ENCODE measurements around the gene IQCH. TPM values are rescaled to one million over a fixed set of nuclear protein-coding genes. Genes with fewer than 3 reads are reported as not detected.
A peak's percentile ranks its signal among the peaks of the same experiment; 100 is the strongest.

IQCH gene
- total and polyA plus RNA-seq, 2 donors from 2014 or later: 3.2 to 7.7 TPM

DNA sequence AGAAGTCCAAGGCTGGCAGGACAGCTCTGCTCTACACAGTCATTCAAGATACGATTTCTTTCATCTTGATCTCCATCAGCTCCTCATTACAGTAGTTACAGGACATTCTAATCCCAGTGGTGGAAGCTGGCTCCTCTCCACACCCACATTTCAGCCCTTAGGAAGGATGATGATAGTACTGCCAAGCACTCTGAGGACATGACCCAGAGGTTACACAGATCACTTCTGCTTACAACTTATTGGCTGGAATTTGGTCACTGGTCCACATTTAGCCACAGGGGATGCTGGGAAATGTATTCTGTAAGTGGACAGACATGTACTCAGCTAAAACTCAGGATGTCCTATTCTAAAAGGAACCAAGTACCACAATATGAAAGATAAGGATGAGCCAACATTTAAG lies 77.1 kb downstream of the IQCH start:
- no peak overlapping the region for H3K4me3 ChIP-seq (ENCODE audit: low read length in 3 of 3)
- H3K36me3 ChIP-seq (ENCODE audit: control insufficient read depth in 2 of 3, insufficient read depth in 3 of 3, low read length in 3 of 3): no peaks in the 10 kb centered on the region
- intact Hi-C loops (cut with DNase I): no loop called here
- DNase-seq (peak in 1 of 5 donors; percentile 41), FAIRE-seq (no peak)
- no peaks in the 10 kb centered on the region for H3K27me3 ChIP-seq (ENCODE audit: control insufficient read depth, insufficient read depth, low read length)
- H3K27ac ChIP-seq (ENCODE audit: low read depth in 2 of 2, low read length in 2 of 2): no peak overlapping the region
- no peaks in the 10 kb centered on the region for H3K4me1 ChIP-seq (ENCODE audit: control insufficient read depth in 2 of 3, insufficient read depth in 2 of 3, low read depth in 1 of 3, low read length in 3 of 3)
- TF ChIP-seq, protein P1, sequence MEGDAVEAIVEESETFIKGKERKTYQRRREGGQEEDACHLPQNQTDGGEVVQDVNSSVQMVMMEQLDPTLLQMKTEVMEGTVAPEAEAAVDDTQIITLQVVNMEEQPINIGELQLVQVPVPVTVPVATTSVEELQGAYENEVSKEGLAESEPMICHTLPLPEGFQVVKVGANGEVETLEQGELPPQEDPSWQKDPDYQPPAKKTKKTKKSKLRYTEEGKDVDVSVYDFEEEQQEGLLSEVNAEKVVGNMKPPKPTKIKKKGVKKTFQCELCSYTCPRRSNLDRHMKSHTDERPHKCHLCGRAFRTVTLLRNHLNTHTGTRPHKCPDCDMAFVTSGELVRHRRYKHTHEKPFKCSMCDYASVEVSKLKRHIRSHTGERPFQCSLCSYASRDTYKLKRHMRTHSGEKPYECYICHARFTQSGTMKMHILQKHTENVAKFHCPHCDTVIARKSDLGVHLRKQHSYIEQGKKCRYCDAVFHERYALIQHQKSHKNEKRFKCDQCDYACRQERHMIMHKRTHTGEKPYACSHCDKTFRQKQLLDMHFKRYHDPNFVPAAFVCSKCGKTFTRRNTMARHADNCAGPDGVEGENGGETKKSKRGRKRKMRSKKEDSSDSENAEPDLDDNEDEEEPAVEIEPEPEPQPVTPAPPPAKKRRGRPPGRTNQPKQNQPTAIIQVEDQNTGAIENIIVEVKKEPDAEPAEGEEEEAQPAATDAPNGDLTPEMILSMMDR (IDR thresholded peaks at IDR 0.05; ENCODE audit: borderline replicate concordance, extremely low read depth, insufficient read depth): no peak
- no peaks in the 10 kb centered on the region for H3K9me3 ChIP-seq (ENCODE audit: control insufficient read depth in 2 of 3, insufficient read depth in 1 of 3, low read length in 3 of 3)
- no peak overlapping the region for H3K9ac ChIP-seq (ENCODE audit: low read length in 3 of 3)

DNA sequence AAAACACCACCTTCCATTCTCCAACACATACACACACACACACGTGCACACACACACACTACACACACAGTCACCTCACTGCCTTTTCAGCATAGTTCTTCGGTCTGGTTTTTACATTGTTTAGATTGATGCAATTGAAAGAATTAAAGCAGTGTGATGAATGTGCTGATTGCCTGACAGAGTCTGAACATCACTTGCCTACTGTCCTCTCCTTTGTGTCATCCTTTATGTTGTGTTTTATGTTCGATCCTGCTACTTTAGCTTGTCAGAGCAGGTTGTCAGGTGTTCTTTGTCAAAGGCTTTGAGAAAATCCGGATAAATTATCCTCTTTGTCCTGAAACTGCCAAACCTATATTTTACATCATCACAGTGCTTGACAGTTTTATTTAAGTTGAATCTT lies 80.4 kb downstream of the IQCH start:
- no peaks in the 10 kb centered on the region for H3K36me3 ChIP-seq (ENCODE audit: control insufficient read depth in 2 of 3, insufficient read depth in 3 of 3, low read length in 3 of 3)
- H3K27me3 ChIP-seq (ENCODE audit: control insufficient read depth, insufficient read depth, low read length): no peaks in the 10 kb centered on the region
- no peaks in the 10 kb centered on the region for H3K4me1 ChIP-seq (ENCODE audit: control insufficient read depth in 2 of 3, insufficient read depth in 2 of 3, low read depth in 1 of 3, low read length in 3 of 3)
- H3K9ac ChIP-seq (ENCODE audit: low read length in 3 of 3): no peak overlapping the region
- TF ChIP-seq, protein P1 (IDR thresholded peaks at IDR 0.05; ENCODE audit: borderline replicate concordance, extremely low read depth, insufficient read depth): no peak
- intact Hi-C loops (cut with DNase I): no loop called here
- DNase-seq (no peak), FAIRE-seq (no peak)
- H3K9me3 ChIP-seq (ENCODE audit: control insufficient read depth in 2 of 3, insufficient read depth in 1 of 3, low read length in 3 of 3): no peaks in the 10 kb centered on the region
- H3K4me3 ChIP-seq (ENCODE audit: low read length in 3 of 3): no peak overlapping the region
- H3K27ac ChIP-seq (ENCODE audit: low read depth in 2 of 2, low read length in 2 of 2): no peak overlapping the region

DNA sequence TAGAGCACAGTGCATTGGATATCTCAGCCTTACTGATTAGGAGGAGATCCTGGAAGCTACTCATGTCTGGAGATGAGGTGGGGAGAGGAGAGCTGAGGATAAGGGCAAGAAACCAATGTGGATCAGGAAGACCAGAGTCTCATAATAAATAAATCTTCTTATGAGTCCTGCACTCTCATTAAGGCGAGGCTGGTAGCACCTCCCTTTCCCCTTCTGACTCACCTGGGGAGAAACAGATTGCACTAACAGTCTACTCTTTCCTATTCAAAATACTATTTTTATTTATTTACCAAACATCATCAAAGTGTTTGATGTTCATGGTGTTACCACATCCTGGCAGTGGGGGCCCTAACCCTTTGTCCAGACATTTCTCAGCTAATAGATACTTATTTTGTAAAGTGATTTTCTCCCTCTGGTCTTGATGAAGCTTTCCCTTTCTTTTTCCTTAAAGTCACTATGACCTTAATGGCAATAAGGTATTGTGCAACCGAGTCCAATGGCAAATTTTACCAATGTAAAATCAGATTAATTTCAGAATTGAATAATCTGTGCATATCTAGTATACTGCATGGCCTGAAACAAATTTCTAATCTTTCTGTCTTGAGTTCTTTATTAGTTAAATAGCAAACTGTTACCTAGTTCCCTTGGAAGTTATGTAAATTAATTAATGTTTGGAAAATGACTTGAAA lies 81.1 kb downstream of the IQCH start:
- H3K36me3 ChIP-seq (ENCODE audit: control insufficient read depth in 2 of 3, insufficient read depth in 3 of 3, low read length in 3 of 3): no peaks in the 10 kb centered on the region
- FAIRE-seq (no peak), DNase-seq (no peak)
- intact Hi-C loops (cut with DNase I): no loop called here
- H3K9me3 ChIP-seq (ENCODE audit: control insufficient read depth in 2 of 3, insufficient read depth in 1 of 3, low read length in 3 of 3): no peaks in the 10 kb centered on the region
- H3K4me1 ChIP-seq (ENCODE audit: control insufficient read depth in 2 of 3, insufficient read depth in 2 of 3, low read depth in 1 of 3, low read length in 3 of 3): no peaks in the 10 kb centered on the region
- no peak overlapping the region for H3K27ac ChIP-seq (ENCODE audit: low read depth in 2 of 2, low read length in 2 of 2)
- TF ChIP-seq, protein P1 (IDR thresholded peaks at IDR 0.05; ENCODE audit: borderline replicate concordance, extremely low read depth, insufficient read depth): no peak
- H3K9ac ChIP-seq (ENCODE audit: low read length in 3 of 3): no peak overlapping the region
- no peaks in the 10 kb centered on the region for H3K27me3 ChIP-seq (ENCODE audit: control insufficient read depth, insufficient read depth, low read length)
- no peak overlapping the region for H3K4me3 ChIP-seq (ENCODE audit: low read length in 3 of 3)

DNA sequence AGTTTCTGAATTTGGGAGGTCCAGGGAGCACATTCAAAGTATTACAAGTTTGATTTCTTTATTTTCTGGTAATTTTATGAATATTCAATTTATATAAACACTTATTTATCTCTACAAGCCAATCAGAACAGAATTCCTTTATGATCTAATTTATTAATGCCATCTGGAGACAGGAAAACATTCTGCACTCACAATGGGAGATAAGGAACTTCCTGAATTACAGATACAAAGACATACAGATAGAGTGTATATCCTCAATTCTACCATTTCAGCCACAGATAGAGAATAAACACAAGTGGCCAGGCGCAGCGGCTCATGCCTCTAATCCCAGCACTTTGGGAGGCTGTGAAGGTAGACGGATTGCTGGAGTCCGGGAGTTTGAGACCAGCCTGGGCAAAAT lies 86.0 kb downstream of the IQCH start:
- intact Hi-C loops (cut with DNase I): no loop called here

More for the DNA sequence above, 86.0 kb downstream of the IQCH start:
- FAIRE-seq: no peak
- peaks cover 0 to 3% (median 0%) of the 10 kb centered on the region in 3 donors for H3K4me1 ChIP-seq (ENCODE audit: control insufficient read depth in 2 of 3, insufficient read depth in 2 of 3, low read depth in 1 of 3, low read length in 3 of 3)
- no peak overlapping the region for H3K4me3 ChIP-seq (ENCODE audit: low read length in 3 of 3)
- no peaks in the 10 kb centered on the region for H3K27me3 ChIP-seq (ENCODE audit: control insufficient read depth, insufficient read depth, low read length)
- no peaks in the 10 kb centered on the region for H3K36me3 ChIP-seq (ENCODE audit: control insufficient read depth in 2 of 3, insufficient read depth in 3 of 3, low read length in 3 of 3)
- no peaks in the 10 kb centered on the region for H3K9me3 ChIP-seq (ENCODE audit: control insufficient read depth in 2 of 3, insufficient read depth in 1 of 3, low read length in 3 of 3)
- TF ChIP-seq, protein P1 (IDR thresholded peaks at IDR 0.05; ENCODE audit: borderline replicate concordance, extremely low read depth, insufficient read depth): no peak
- H3K27ac ChIP-seq (ENCODE audit: low read depth in 2 of 2, low read length in 2 of 2): no peak overlapping the region
- H3K9ac ChIP-seq (ENCODE audit: low read length in 3 of 3): no peak overlapping the region
- DNase-seq: no peak
